Endodermal cell (in vitro differentiated cells): Measurements from ENCODE around the gene YARS1. TPM values are rescaled to one million over a fixed set of nuclear protein-coding genes. Genes with fewer than 3 reads are reported as not detected.

Experiments
- DNase-seq: peaks from one replicate; pipeline ENCODE4 v3.0.0-alpha.2; 2017
- H3K27ac ChIP-seq: 2 replicates; pipeline ENCODE4 v1.5.1; 2013; ENCODE audit warnings: mild to moderate bottlenecking, low read depth, low read length, moderate library complexity
- H3K27me3 ChIP-seq: 2 replicates; pipeline ENCODE4 v1.6.1; 2013; ENCODE audit warnings: mild to moderate bottlenecking, low read length, moderate library complexity; ENCODE audit not compliant: insufficient read depth, control insufficient read depth, poor library complexity, severe bottlenecking
- H3K36me3 ChIP-seq: 2 replicates; pipeline ENCODE4 v1.7.0; 2013; ENCODE audit warnings: mild to moderate bottlenecking, low read length, moderate library complexity; ENCODE audit not compliant: control insufficient read depth, insufficient read depth
- H3K4me1 ChIP-seq: one replicate; pipeline ENCODE4 v1.7.0; 2013; ENCODE audit warnings: low read length; ENCODE audit not compliant: control insufficient read depth, insufficient read depth
- H3K4me3 ChIP-seq: 2 replicates; pipeline ENCODE4 v1.5.1; 2013; ENCODE audit warnings: mild to moderate bottlenecking, low read length, moderate library complexity
- H3K9ac ChIP-seq: 2 replicates; pipeline ENCODE4 v1.6.1; 2013; ENCODE audit warnings: mild to moderate bottlenecking, low read length, moderate library complexity; ENCODE audit not compliant: poor library complexity, severe bottlenecking; ENCODE audit errors: extremely low read depth
- H3K9me3 ChIP-seq: 2 replicates; pipeline ENCODE4 v1.6.1; 2013; ENCODE audit warnings: mild to moderate bottlenecking, low read length, moderate library complexity; ENCODE audit not compliant: control insufficient read depth
- H3K27ac Mint-ChIP-seq: 2 replicates; pipeline ENCODE4 v1.8.0; 2020; ENCODE audit warnings: mixed read lengths
- H3K27me3 Mint-ChIP-seq: 2 replicates; pipeline ENCODE4 v1.8.0; 2021; ENCODE audit warnings: mild to moderate bottlenecking, mixed read lengths; ENCODE audit not compliant: insufficient read depth
- H3K36me3 Mint-ChIP-seq: 2 replicates; pipeline ENCODE4 v1.8.0; 2020; ENCODE audit warnings: low read depth, mixed read lengths
- H3K4me1 Mint-ChIP-seq: 2 replicates; pipeline ENCODE4 v1.8.0; 2020; ENCODE audit warnings: mixed read lengths
- H3K4me3 Mint-ChIP-seq: 2 replicates; pipeline ENCODE4 v1.8.0; 2020; ENCODE audit warnings: mild to moderate bottlenecking, moderate library complexity, mixed read lengths
- H3K9me3 Mint-ChIP-seq: 2 replicates; pipeline ENCODE4 v1.8.0; 2020; ENCODE audit warnings: mild to moderate bottlenecking, mixed read lengths
- CTCF ChIP-seq: fragments of 200-600 bp; sonication (generic); conservative IDR thresholded peaks from 2 replicates; pipeline ENCODE4 v1.5.0; 2021; ENCODE audit warnings: antibody characterized with exemption, mild to moderate bottlenecking
- WGBS, 2 experiments: methylation state at CpG; one replicate each; pipeline versions ENCODE4 v1.1.5 to v1.1.7; 2013; ENCODE audit warnings: missing lambda C conversion rate in 2 of 2, mixed read lengths in 1 of 2; ENCODE audit not compliant: insufficient coverage in 1 of 2, insufficient read length in 1 of 2; 5-methylcytosine and 5-hydroxymethylcytosine counted together
- total RNA-seq, 2 donors: library from RNA; stranded (reverse); fragmentation: NEBNext Ultra II Directional in 1 of 2; extraction: Animal tissue kit (Norgen Biotek cat#: 25700) in 1 of 2; gene quantifications; 2 replicates in 1 of 2; 3 replicates in 1 of 2; pipeline ENCODE4 v1.2.1, GENCODE V29; 2021

YARS1 gene
- total RNA-seq, 2 donors from 2014 or later = 141 to 154 TPM

GRCh38 chr1:32759521-32759981 lies 57.6 kb downstream of the YARS1 start:
- Histone ChIP-seq H3K4me3 (peak overlapping the region; percentile 60), H3K27me3 (no peaks in the 10 kb centered on the region), H3K36me3 (peaks cover 3% of the 10 kb centered on the region), H3K4me1 (peaks cover 39% of the 10 kb centered on the region), H3K27ac (peak overlapping the region; percentile 42), H3K9ac (peak overlapping the region; percentile 64), H3K9me3 (no peaks in the 10 kb centered on the region)
- Mint-ChIP-seq H3K9me3 (no peaks in the 10 kb centered on the region), H3K4me3 (peak overlapping the region; percentile 32), H3K4me1 (peaks cover 68% of the 10 kb centered on the region), H3K36me3 (peaks cover 13% of the 10 kb centered on the region), H3K27me3 (no peaks in the 10 kb centered on the region), H3K27ac (peak overlapping the region; percentile 92)
- 36 to 41% methylated on average over 3 to 5 of the region's 5 CpGs for WGBS, 2 experiments
- no peak for TF ChIP-seq CTCF
- peak; percentile 71 for DNase-seq

GRCh38 chr1:32758795-32759430 lies 58.2 kb downstream of the YARS1 start:
- H3K4me1 Mint-ChIP-seq = peaks cover 67% of the 10 kb centered on the region
- Histone ChIP-seq H3K27me3 (no peaks in the 10 kb centered on the region), H3K27ac (no peak overlapping the region), H3K9me3 (no peaks in the 10 kb centered on the region), H3K9ac (no peak overlapping the region), H3K4me1 (peaks cover 35% of the 10 kb centered on the region), H3K36me3 (peaks cover 2% of the 10 kb centered on the region), H3K4me3 (peak overlapping the region; percentile 60)
- H3K27ac Mint-ChIP-seq = peak overlapping the region; percentile 92
- DNase-seq = peak; percentile 74
- peak overlapping the region; percentile 32 for H3K4me3 Mint-ChIP-seq
- H3K36me3 Mint-ChIP-seq = peaks cover 10% of the 10 kb centered on the region
- no peaks in the 10 kb centered on the region for H3K27me3 Mint-ChIP-seq
- H3K9me3 Mint-ChIP-seq = no peaks in the 10 kb centered on the region
- WGBS, 2 experiments = 86 to 100% methylated on average over 1 of the region's 1 CpG
- TF ChIP-seq CTCF = no peak

GRCh38 chr1:32758177-32758794 lies 58.9 kb downstream of the YARS1 start:
- H3K36me3 Mint-ChIP-seq = peaks cover 7% of the 10 kb centered on the region

More at GRCh38 chr1:32758177-32758794, 58.9 kb downstream of the YARS1 start:
- no peaks in the 10 kb centered on the region for H3K27me3 Mint-ChIP-seq
- peaks cover 35% of the 10 kb centered on the region for H3K4me1 ChIP-seq
- no peak for TF ChIP-seq CTCF
- no peaks in the 10 kb centered on the region for H3K27me3 ChIP-seq
- no peaks in the 10 kb centered on the region for H3K36me3 ChIP-seq
- 61 to 100% methylated on average over 3 to 7 of the region's 7 CpGs for WGBS, 2 experiments
- no peak overlapping the region for H3K9ac ChIP-seq
- peak overlapping the region; percentile 2 for H3K4me3 ChIP-seq
- no peaks in the 10 kb centered on the region for H3K9me3 ChIP-seq
- no peaks in the 10 kb centered on the region for H3K9me3 Mint-ChIP-seq
- H3K27ac Mint-ChIP-seq = peak overlapping the region; percentile 92
- peaks cover 67% of the 10 kb centered on the region for H3K4me1 Mint-ChIP-seq
- no peak overlapping the region for H3K4me3 Mint-ChIP-seq
- no peak for DNase-seq
- H3K27ac ChIP-seq = no peak overlapping the region
